Bronchial epithelial cell (primary cell): ENCODE data around the gene TPSG1. TPM values are rescaled to one million over a fixed set of nuclear protein-coding genes. Genes with fewer than 3 reads are reported as not detected.
"Not testable (repeated sequence)": the region's sequence is repeated elsewhere in the genome, so short reads cannot be mapped to it uniquely, and the experiment has no call there.

Source experiments
- DNase-seq: peaks from one replicate; pipeline ENCODE4 v3.0.0-alpha.2; 2010; ENCODE audit warnings: low read depth
- FAIRE-seq: peaks from 2 replicates; lab custom pipeline; 2011; peaks lifted over from hg19 to GRCh38; lab: Jason Lieb, UNC
- H3K27me3 ChIP-seq: 2 replicates; pipeline ENCODE4 v1.5.1; 2011; ENCODE audit warnings: low read length; ENCODE audit not compliant: control insufficient read depth, insufficient read depth
- H3K36me3 ChIP-seq: 2 replicates; pipeline ENCODE4 v1.5.1; 2011; ENCODE audit warnings: low read length; ENCODE audit not compliant: control insufficient read depth, insufficient read depth
- H3K4me3 ChIP-seq: 2 replicates; pipeline ENCODE4 v1.5.1; 2011; ENCODE audit warnings: mild to moderate bottlenecking, low read depth, low read length, control low read depth
- CTCF ChIP-seq: IDR thresholded peaks from 2 replicates; pipeline ENCODE4 v1.5.1; 2011; ENCODE audit warnings: mild to moderate bottlenecking, moderate library complexity, low read length, control low read depth, inconsistent platforms; ENCODE audit not compliant: insufficient read depth, severe bottlenecking
- total RNA-seq: library from RNA; depleted of rRNA; stranded (reverse); fragments of >200 nt; gene quantifications from 2 replicates; pipeline ENCODE4 v1.2.1, GENCODE V29; 2014

Gene TPSG1
- total RNA-seq, 1 donor from 2014 or later, result not detected

- no peaks in the 10 kb centered on the region for H3K36me3 ChIP-seq
- H3K4me3 ChIP-seq, result no peak overlapping the region
- no peak for DNase-seq
- H3K27me3 ChIP-seq, result no peaks in the 10 kb centered on the region
- FAIRE-seq, result no peak
- TF ChIP-seq CTCF, result no peak
These were observed 24.9 kb downstream of the TPSG1 start for GRCh38 chr16:1200014-1200627.

- peak; percentile 32 for FAIRE-seq
- H3K27me3 ChIP-seq, result no peaks in the 10 kb centered on the region
- no peak for DNase-seq
- no peaks in the 10 kb centered on the region for H3K36me3 ChIP-seq
- H3K4me3 ChIP-seq, result no peak overlapping the region
- TF ChIP-seq CTCF, result no peak
These were observed 25.6 kb downstream of the TPSG1 start for GRCh38 chr16:1199347-1200013.

DNA sequence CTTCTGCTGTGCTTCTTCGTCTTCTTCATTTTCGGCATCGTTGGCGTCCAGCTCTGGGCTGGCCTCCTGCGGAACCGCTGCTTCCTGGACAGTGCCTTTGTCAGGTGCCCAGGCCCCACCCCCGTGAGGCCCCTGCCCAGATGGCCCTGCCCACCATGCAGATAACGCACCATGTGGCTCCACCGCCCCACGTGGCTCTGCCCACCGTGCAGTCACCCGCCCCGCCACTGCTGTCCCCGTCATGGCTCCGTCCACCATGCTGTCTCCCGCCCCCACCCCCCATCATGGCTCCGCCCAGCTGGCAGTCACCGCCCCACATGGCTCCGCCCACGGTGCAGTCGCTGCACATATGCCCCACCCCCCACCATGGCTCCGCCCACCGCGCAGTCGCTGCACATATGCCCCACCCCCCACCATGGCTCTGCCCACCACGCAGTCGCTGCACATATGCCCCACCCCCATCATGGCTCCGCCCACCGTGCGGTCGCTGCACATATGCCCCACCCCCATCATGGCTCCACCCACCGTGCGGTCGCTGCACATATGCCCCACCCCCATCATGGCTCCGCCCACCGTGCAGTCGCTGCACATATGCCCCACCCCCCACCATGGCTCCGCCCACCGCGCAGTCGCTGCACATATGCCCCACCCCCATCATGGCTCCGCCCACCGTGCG, 26.3 kb downstream of the TPSG1 start:
- H3K27me3 ChIP-seq, FAIRE-seq: not testable (repeated sequence)

GRCh38 chr16:1198194-1198593, 26.9 kb downstream of the TPSG1 start:
- Histone ChIP-seq H3K4me3 (no peak overlapping the region), H3K27me3 (no peaks in the 10 kb centered on the region), H3K36me3 (no peaks in the 10 kb centered on the region)
- TF ChIP-seq CTCF, result no peak
- FAIRE-seq, result no peak
- DNase-seq, result no peak

More for the DNA sequence above, 26.3 kb downstream of the TPSG1 start:
- not testable (repeated sequence) for DNase-seq, H3K4me3 ChIP-seq, H3K36me3 ChIP-seq

DNA sequence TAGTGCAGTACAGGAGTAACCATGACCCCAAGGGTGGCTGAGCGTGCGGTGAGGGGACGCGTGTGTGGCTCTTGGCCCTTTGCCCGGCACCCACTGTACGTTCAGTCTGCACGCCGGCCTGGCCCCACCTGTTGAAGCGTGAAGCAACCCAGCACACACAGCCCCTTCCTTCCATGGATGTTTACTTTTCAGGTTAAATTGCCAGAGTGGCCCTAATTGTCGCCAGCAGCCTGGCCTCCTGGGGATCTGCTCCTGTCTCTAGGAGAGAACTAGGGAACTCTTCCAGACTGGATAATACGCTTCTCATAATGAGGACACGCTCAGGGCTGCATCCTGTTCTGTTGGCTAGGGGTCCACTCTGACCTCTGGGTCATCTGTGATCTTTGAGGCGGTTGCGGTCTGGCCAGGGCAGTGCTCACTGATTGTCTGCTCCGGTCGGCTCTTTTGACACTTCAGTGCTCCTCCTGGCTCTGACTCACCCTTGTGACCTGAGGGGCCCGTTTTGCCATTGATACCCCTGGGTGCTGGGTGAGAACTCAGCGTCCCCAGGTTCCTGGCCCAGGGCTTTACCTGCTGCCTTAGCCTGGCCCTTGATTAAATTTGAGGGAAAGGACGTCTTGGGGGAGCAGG, 27.7 kb downstream of the TPSG1 start:
- Histone ChIP-seq H3K27me3 (no peaks in the 10 kb centered on the region), H3K4me3 (no peak overlapping the region), H3K36me3 (no peaks in the 10 kb centered on the region)
- DNase-seq (no peak), FAIRE-seq (no peak)
- TF ChIP-seq CTCF, result no peak

DNA sequence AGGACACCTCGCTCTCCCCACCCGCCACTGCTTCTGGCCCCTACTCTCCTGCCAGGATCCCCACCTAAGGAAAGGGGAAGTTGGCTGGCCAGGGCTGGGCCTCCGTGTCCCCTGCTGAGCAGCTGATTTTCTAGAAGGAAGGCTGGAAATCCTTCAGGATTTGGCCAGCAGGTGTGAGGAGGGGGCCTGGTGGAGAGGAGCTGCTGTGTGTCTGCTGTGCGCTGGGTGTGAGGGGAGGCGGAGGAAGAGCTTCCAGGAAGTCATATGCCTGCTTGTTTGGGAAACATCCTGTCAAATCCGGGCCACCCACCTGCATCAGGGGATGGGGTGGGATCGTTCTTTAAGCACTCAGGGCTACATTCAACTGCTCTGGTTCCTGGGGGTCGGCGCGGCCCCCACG, 28.6 kb downstream of the TPSG1 start:
- Histone ChIP-seq H3K36me3 (no peaks in the 10 kb centered on the region), H3K27me3 (no peaks in the 10 kb centered on the region), H3K4me3 (no peak overlapping the region)
- FAIRE-seq (no peak), DNase-seq (no peak)
- no peak for TF ChIP-seq CTCF
